ENCODE measurements around the gene PANK1. TPM values are rescaled to one million over a fixed set of nuclear protein-coding genes. Genes with fewer than 3 reads are reported as not detected.

The PANK1 gene
- total and polyA plus RNA-seq, 9 of the 15 experiments (the other 6 are each of a cell fraction or from before 2014, with no cell fraction given), result 1.7 to 10.7 (median 6.5) TPM

GRCh38 chr10:89550509-89550908 lies 94.5 kb downstream of the PANK1 start:
- Histone ChIP-seq H3K9me1 (ENCODE audit: control insufficient read depth, insufficient read depth, low read length) (no peaks in the 10 kb centered on the region), H3K4me2 (ENCODE audit: insufficient read depth, low read length) (no peak overlapping the region), H3K4me1 (replicated peaks in 1 of 2; ENCODE audit: control insufficient read depth in 2 of 2, insufficient read depth in 2 of 2, low read length in 2 of 2) (no peaks in the 10 kb centered on the region), H3K9ac (ENCODE audit: insufficient read depth in 1 of 2, low read depth in 2 of 2, low read length in 2 of 2) (no peak overlapping the region), H3K27ac (ENCODE audit: extremely low read depth, low read depth, low read length) (no peak overlapping the region), H3K27me3 (ENCODE audit: control insufficient read depth in 2 of 2, insufficient read depth in 2 of 2, low read length in 2 of 2) (no peaks in the 10 kb centered on the region), H3K36me3 (ENCODE audit: control insufficient read depth, insufficient read depth, low read length) (no peaks in the 10 kb centered on the region), H3K79me2 (ENCODE audit: control insufficient read depth, insufficient read depth, low read length) (no peaks in the 10 kb centered on the region), H2AFZ (ENCODE audit: low read depth, low read length) (no peak overlapping the region), H3K9me3 (replicated peaks; ENCODE audit: control insufficient read depth, insufficient read depth, low read depth, low read length) (no peaks in the 10 kb centered on the region), H4K20me1 (replicated peaks; ENCODE audit: control insufficient read depth, insufficient read depth, low read length) (no peaks in the 10 kb centered on the region), H3K4me3 (no peak overlapping the region)
- no peak for DNase-seq (ENCODE audit: extremely low read depth in 1 of 4, low spot score in 3 of 4)
- no peak for TF ChIP-seq E2F6 (IDR thresholded peaks at IDR 0.05; ENCODE audit: borderline replicate concordance in 1 of 2, extremely low read depth in 1 of 2, insufficient read depth in 1 of 2, insufficient read length in 1 of 2, low read depth in 1 of 2, low read length in 1 of 2, poor library complexity in 1 of 2, severe bottlenecking in 1 of 2)
- TF ChIP-seq ZNF175 (CRISPR knock-in tag; IDR thresholded peaks at IDR 0.05; ENCODE audit: low read depth), result no peak
- TF ChIP-seq NCOA6 (IDR thresholded peaks at IDR 0.05), result no peak
- no peak for TF ChIP-seq ZNF140 (CRISPR knock-in tag; IDR thresholded peaks at IDR 0.05)
- TF ChIP-seq ERF (CRISPR knock-in tag; IDR thresholded peaks at IDR 0.05), result no peak
- no peak for TF ChIP-seq SUPT5H (IDR thresholded peaks at IDR 0.05)
- TF ChIP-seq TAF15 (IDR thresholded peaks at IDR 0.05; ENCODE audit: low read depth, low read length), result no peak
- TF ChIP-seq ARID2 (IDR thresholded peaks at IDR 0.05), result no peak
- TF ChIP-seq ARHGAP35 (IDR thresholded peaks at IDR 0.05; ENCODE audit: partially characterized antibody), result no peak
- TF ChIP-seq PTTG1 (tag; IDR thresholded peaks at IDR 0.05; ENCODE audit: low read depth), result no peak
- no peak for TF ChIP-seq ETS2 (tag; IDR thresholded peaks at IDR 0.05; ENCODE audit: borderline replicate concordance, poor library complexity, severe bottlenecking)
- TF ChIP-seq SAFB2 (IDR thresholded peaks at IDR 0.05; ENCODE audit: borderline replicate concordance, low read depth, low read length, severe bottlenecking), result no peak
- no peak for TF ChIP-seq RBM14 (IDR thresholded peaks at IDR 0.05; ENCODE audit: borderline replicate concordance, insufficient read depth, low read depth, low read length)
- no peak for TF ChIP-seq ZBTB2 (IDR thresholded peaks at IDR 0.05)
- TF ChIP-seq ZNF124 (CRISPR knock-in tag; IDR thresholded peaks at IDR 0.05), result no peak
- in situ Hi-C loops (cut with MboI), result no loop called here
- ChIA-PET CTCF (ENCODE audit: low intra/inter-chr PET ratio) (no interaction called here), POLR2A (interaction anchor here (0.6 kb wide), 1 partner anchor 93 kb away, joined by 3 read pairs; no protein-coding TSS in a partner anchor)
- BruUV-seq (replicated peaks), result no TSS peak
- 3% methylated on average over 5 of the region's 5 CpGs for WGBS (ENCODE audit: insufficient coverage, low coverage, missing lambda C conversion rate)
- no peak for ATAC-seq
- intact Hi-C loops (cut with micrococcal nuclease), result no loop called here
- FAIRE-seq, result no peak
